ENCODE results near the gene TMEM184B. TPM values are rescaled to one million over a fixed set of nuclear protein-coding genes. Genes with fewer than 3 reads are reported as not detected.

TMEM184B gene
- total RNA-seq, 1 donor from 2014 or later = 42.6 TPM

DNA sequence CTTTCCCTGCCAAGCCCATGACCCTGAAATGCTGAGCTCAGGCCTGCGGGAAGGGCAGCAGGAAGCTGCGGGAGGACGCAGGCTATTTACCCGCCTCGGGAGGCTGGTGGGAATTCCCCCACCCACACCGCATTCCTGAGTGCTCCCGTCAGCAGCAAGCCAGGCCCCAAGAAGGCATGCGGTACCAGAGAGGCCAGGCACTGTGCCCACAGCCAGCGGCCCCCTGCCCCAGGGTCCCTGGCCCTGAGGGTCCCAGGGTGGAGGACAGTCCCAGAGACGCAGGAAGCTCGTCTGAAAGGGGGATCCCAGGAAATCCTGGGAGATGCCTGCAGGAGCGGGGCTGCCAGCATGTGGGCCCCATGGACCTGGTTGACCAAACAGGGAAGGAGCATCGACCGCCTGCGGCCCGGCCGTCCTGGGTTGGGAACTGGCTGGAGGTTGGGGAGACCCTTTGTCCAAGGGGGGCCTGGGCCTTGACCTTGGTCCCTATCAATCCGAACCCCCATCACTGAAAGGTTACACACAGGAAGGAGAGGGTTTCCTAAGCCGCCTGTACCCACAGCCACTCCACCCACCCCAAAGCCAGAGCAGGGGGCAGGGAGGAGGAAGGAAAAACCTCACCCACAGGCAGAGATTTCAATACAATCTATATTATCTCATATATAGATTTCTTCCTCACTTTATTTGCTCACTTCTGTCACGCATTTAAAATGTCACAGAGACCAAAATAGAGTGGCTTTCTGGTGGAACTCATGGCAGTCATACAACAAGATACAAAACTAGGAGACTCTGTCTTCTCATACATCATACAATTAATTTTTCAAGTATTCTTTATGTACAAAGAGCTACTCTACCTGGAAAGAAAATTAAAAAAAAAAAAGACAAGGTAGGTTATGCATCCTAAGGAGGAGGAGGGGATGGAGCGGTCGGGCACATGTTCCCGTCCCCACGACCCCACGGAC lies 53.9 kb downstream of the TMEM184B start:
- TF ChIP-seq, protein P1, sequence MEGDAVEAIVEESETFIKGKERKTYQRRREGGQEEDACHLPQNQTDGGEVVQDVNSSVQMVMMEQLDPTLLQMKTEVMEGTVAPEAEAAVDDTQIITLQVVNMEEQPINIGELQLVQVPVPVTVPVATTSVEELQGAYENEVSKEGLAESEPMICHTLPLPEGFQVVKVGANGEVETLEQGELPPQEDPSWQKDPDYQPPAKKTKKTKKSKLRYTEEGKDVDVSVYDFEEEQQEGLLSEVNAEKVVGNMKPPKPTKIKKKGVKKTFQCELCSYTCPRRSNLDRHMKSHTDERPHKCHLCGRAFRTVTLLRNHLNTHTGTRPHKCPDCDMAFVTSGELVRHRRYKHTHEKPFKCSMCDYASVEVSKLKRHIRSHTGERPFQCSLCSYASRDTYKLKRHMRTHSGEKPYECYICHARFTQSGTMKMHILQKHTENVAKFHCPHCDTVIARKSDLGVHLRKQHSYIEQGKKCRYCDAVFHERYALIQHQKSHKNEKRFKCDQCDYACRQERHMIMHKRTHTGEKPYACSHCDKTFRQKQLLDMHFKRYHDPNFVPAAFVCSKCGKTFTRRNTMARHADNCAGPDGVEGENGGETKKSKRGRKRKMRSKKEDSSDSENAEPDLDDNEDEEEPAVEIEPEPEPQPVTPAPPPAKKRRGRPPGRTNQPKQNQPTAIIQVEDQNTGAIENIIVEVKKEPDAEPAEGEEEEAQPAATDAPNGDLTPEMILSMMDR (IDR thresholded peaks at IDR 0.05; ENCODE audit: insufficient read depth, low read length, poor library complexity, severe bottlenecking) = no peak
- Histone ChIP-seq H3K27me3 (ENCODE audit: control insufficient read depth, insufficient read depth, low read length) (no peaks in the 10 kb centered on the region), H3K36me3 (ENCODE audit: control insufficient read depth, insufficient read depth, low read length) (peaks cover 2% of the 10 kb centered on the region), H3K4me3 (ENCODE audit: low read depth, low read length) (no peak overlapping the region)
- peak; percentile 87 for DNase-seq (ENCODE audit: low read depth)

DNA sequence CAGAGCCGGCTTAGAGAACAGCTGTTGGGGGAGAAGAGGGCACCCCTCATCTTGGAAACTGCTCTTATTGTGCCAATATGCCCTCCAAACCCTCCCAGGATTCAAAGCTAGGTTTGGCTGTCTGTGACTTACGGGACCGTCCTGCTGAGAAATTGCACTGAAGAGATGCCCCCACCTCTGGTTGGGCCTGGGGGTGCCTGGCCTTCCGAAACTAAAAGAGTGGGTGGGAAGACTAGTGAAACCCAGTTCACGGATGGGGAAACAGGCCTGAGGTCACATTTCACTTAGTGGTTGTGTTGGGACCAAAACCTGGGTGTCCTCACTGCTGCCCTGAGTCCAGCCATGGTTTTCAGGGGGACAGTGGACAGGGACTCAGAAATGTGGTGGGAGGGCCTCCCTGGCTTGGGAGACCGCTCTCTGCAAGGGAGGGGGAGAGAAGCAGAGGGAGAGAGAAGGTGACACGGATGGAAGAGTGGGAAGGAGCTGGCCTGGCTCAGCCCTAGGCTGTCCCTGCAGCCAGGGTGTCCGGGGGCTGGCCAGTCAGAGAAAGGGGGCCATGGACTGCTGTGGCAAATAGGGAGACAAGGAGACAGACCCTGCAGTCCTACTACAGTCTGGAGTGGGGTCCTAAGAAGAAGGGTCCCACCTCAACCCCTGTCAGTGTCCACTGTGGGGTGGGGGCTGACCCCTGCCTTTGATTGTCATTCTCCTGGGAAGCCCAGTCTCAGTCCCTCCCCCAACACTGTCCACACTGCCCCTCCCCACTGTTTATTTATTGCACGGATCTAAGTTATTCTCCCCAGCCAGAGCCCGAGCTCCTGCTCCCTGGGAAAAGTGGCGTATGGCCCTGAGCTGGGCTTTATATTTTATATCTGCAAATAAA lies 57.4 kb downstream of the TMEM184B start:
- TF ChIP-seq, protein P1 (IDR thresholded peaks at IDR 0.05; ENCODE audit: insufficient read depth, low read length, poor library complexity, severe bottlenecking) = no peak
- H3K27me3 ChIP-seq (ENCODE audit: control insufficient read depth, insufficient read depth, low read length) = no peaks in the 10 kb centered on the region
- H3K36me3 ChIP-seq (ENCODE audit: control insufficient read depth, insufficient read depth, low read length) = peaks cover 2% of the 10 kb centered on the region
- H3K4me3 ChIP-seq (ENCODE audit: low read depth, low read length) = no peak overlapping the region
- DNase-seq (ENCODE audit: low read depth) = no peak

DNA sequence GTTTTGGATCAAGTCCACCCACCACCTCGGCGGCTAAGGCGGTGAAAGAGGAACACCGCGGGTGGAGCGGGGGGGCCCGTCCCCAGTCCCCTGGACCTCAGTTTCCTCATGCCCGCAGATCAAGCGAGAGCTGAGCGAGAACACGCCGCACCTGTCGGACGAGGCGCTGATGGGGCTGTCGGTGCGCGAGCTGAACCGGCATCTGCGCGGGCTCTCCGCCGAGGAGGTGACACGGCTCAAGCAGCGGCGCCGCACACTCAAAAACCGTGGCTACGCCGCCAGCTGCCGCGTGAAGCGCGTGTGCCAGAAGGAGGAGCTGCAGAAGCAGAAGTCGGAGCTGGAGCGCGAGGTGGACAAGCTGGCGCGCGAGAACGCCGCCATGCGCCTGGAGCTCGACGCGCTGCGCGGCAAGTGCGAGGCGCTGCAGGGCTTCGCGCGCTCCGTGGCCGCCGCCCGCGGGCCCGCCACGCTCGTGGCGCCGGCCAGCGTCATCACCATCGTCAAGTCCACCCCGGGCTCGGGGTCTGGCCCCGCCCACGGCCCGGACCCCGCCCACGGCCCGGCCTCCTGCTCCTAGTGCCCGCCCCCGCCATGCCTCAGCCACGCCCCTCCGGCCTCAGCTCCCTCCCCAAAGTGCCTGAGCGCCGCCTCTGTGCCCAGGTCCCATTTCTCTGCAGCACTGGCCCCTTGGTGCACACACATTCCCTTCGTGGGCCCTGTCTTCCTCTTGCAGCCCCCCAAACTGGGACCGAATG lies 58.3 kb downstream of the TMEM184B start:
- H3K4me3 ChIP-seq (ENCODE audit: low read depth, low read length) = no peak overlapping the region
- DNase-seq (ENCODE audit: low read depth) = no peak
- H3K27me3 ChIP-seq (ENCODE audit: control insufficient read depth, insufficient read depth, low read length) = no peaks in the 10 kb centered on the region
- TF ChIP-seq, protein P1 (IDR thresholded peaks at IDR 0.05; ENCODE audit: insufficient read depth, low read length, poor library complexity, severe bottlenecking) = no peak
- peaks cover 2% of the 10 kb centered on the region for H3K36me3 ChIP-seq (ENCODE audit: control insufficient read depth, insufficient read depth, low read length)

DNA sequence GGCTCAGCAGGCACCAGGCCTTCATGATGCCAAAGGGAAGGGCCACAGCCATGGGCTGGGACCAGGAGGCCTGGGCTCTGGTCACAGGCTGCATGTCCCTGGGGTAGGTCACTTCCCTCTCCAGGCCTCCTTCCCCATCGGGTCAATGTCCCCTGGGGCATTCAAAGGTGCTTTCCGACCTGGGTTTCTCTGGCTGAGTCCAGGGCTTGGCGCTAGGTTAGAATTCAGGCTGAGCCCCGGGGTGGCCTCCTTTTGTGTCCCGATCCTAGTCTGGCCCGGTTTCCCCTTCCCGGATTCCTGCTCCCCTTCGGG lies 58.9 kb downstream of the TMEM184B start:
- no peaks in the 10 kb centered on the region for H3K27me3 ChIP-seq (ENCODE audit: control insufficient read depth, insufficient read depth, low read length)
- no peak for DNase-seq (ENCODE audit: low read depth)
- H3K4me3 ChIP-seq (ENCODE audit: low read depth, low read length) = no peak overlapping the region
- H3K36me3 ChIP-seq (ENCODE audit: control insufficient read depth, insufficient read depth, low read length) = peaks cover 2% of the 10 kb centered on the region
- TF ChIP-seq, protein P1 (IDR thresholded peaks at IDR 0.05; ENCODE audit: insufficient read depth, low read length, poor library complexity, severe bottlenecking) = no peak

DNA sequence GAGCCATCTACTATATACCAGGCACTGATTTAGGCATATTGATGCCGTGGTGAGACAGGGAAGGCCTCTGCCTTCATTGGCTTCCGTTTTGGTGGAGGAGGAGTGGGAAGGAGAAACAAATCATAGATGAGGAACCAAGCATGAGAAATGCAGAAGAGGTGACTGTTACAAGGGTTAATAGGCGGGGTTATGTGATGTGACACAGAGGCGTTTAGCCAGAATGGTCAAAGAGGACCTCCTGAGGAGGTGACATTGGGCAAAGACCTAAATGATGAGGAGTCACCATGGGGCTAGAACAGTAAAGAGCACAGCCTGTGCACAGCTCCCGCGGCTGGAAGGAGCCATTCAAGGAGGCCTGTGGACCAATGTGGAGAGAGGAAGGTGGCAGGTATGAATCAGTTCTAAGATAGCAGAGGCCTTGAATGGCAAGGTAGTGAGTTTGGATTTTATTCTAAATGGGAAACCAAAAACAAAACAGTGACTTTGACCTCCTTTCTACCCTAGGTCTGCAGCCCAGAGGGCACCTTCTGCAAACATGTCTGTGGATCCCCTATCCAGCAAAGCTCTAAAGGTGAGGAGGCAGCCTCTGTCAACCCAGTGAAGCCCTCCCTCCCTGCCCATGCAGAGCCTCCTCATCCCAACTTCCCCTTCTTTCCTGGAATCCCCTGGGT lies 59.4 kb downstream of the TMEM184B start:
- Histone ChIP-seq H3K4me3 (ENCODE audit: low read depth, low read length) (no peak overlapping the region), H3K36me3 (ENCODE audit: control insufficient read depth, insufficient read depth, low read length) (peaks cover 2% of the 10 kb centered on the region), H3K27me3 (ENCODE audit: control insufficient read depth, insufficient read depth, low read length) (no peaks in the 10 kb centered on the region)
- DNase-seq (ENCODE audit: low read depth) = no peak
- TF ChIP-seq, protein P1 (IDR thresholded peaks at IDR 0.05; ENCODE audit: insufficient read depth, low read length, poor library complexity, severe bottlenecking) = no peak
